GM12891 (cell line): Measurements from ENCODE around the gene COL18A1.

Experiments used
- DNase-seq: peaks from one replicate; pipeline ENCODE4 v3.0.0; 2011; ENCODE audit warnings: low spot score; ENCODE audit not compliant: insufficient read length
- FAIRE-seq: peaks from 2 replicates; lab custom pipeline; 2011; peaks lifted over from hg19 to GRCh38; lab: Jason Lieb, UNC
- PAX5 ChIP-seq: IDR thresholded peaks from 2 replicates; pipeline ENCODE4 v1.6.1; 2011; ENCODE audit warnings: low read length, moderate library complexity, mild to moderate bottlenecking; ENCODE audit not compliant: insufficient read depth, severe bottlenecking
- POLR2A ChIP-seq: IDR thresholded peaks from 2 replicates; pipeline ENCODE4 v1.6.1; 2011; ENCODE audit warnings: low read depth, low read length, control low read depth
- POLR2AphosphoS5 ChIP-seq: IDR thresholded peaks from 2 replicates; pipeline ENCODE4 v1.6.1; 2011; ENCODE audit warnings: low read depth, low read length, control low read depth
- POU2F2 ChIP-seq: IDR thresholded peaks from 2 replicates; pipeline ENCODE4 v1.6.1; 2011; ENCODE audit warnings: low read depth, mild to moderate bottlenecking, control low read depth, low read length, moderate library complexity
- SPI1 ChIP-seq: IDR thresholded peaks from 2 replicates; pipeline ENCODE4 v1.6.1; 2011; ENCODE audit warnings: low read depth, low read length, control low read depth
- TAF1 ChIP-seq: IDR thresholded peaks from 2 replicates; pipeline ENCODE4 v1.6.1; 2011; ENCODE audit warnings: low read depth, low read length, control low read depth

COL18A1 gene

DNA sequence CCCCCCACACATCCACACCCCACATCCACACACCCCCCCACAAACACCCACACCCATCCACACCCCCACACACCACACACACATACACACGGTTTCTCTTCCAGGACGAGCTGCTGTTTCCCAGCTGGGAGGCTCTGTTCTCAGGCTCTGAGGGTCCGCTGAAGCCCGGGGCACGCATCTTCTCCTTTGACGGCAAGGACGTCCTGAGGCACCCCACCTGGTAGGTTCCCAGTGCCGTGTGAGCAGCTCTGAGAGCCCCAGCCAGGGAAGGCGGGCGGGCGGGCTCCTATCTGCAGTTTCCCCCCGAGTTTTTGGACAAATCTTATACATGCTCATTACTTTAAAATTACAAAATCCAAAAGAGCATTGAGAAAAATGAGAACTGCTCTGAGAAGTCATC lies 106.0 kb downstream of the COL18A1 start:
- TF ChIP-seq TAF1 = no peak
- TF ChIP-seq POLR2A = no peak
- TF ChIP-seq SPI1 = no peak
- no peak for TF ChIP-seq POU2F2
- no peak for TF ChIP-seq PAX5
- TF ChIP-seq POLR2AphosphoS5 = no peak
- DNase-seq = no peak
- no peak for FAIRE-seq

DNA sequence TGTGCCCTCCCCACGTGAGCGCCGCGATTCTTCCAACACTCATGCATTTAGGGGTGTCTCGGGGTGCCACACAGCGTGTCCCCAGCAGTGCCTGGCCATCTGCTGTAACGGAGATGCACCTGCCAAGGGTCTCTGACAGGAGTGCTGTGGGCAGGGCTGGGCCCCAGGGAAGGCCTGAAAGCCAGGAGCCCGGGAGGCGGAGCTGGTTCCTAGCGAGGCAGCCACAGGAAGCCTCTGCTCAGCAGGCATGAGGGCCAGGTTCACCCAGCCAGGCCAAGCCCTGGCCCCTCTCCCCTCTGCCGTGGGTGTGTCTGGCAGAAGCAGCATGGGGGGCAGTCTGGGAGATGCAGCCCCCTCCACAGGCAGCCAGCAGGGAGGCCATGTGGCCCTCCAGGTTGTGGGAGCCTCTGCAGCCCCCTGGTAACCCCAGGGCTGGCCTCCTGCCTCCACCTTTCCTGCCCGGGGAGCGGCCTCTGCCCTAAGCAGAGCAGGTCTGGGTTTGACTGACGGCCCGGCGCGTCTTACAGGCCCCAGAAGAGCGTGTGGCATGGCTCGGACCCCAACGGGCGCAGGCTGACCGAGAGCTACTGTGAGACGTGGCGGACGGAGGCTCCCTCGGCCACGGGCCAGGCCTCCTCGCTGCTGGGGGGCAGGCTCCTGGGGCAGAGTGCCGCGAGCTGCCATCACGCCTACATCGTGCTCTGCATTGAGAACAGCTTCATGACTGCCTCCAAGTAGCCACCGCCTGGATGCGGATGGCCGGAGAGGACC lies 106.9 kb downstream of the COL18A1 start:
- DNase-seq (no peak), FAIRE-seq (no peak)
- TF ChIP-seq POLR2A = no peak
- TF ChIP-seq POU2F2 = no peak
- TF ChIP-seq POLR2AphosphoS5 = no peak
- no peak for TF ChIP-seq PAX5
- no peak for TF ChIP-seq TAF1
- no peak for TF ChIP-seq SPI1

- no peak for FAIRE-seq
- TF ChIP-seq SPI1 (no peak), PAX5 (no peak)
- no peak for DNase-seq
Measured at GRCh38 chr21:45512626-45513002, 107.6 kb downstream of the COL18A1 start.

- FAIRE-seq (no peak), DNase-seq (no peak)
- no peak for TF ChIP-seq PAX5
- no peak for TF ChIP-seq POLR2A
- TF ChIP-seq POU2F2 = no peak
- TF ChIP-seq TAF1 = no peak
- TF ChIP-seq SPI1 = no peak
- no peak for TF ChIP-seq POLR2AphosphoS5
Measured at GRCh38 chr21:45513003-45513717, 108.2 kb downstream of the COL18A1 start.

GRCh38 chr21:45513741-45514310 lies 108.9 kb downstream of the COL18A1 start:
- DNase-seq = no peak
- FAIRE-seq = no peak
- no peak for TF ChIP-seq POLR2A
- no peak for TF ChIP-seq TAF1
- no peak for TF ChIP-seq PAX5
- TF ChIP-seq SPI1 = no peak
- TF ChIP-seq POU2F2 = no peak
- no peak for TF ChIP-seq POLR2AphosphoS5

DNA sequence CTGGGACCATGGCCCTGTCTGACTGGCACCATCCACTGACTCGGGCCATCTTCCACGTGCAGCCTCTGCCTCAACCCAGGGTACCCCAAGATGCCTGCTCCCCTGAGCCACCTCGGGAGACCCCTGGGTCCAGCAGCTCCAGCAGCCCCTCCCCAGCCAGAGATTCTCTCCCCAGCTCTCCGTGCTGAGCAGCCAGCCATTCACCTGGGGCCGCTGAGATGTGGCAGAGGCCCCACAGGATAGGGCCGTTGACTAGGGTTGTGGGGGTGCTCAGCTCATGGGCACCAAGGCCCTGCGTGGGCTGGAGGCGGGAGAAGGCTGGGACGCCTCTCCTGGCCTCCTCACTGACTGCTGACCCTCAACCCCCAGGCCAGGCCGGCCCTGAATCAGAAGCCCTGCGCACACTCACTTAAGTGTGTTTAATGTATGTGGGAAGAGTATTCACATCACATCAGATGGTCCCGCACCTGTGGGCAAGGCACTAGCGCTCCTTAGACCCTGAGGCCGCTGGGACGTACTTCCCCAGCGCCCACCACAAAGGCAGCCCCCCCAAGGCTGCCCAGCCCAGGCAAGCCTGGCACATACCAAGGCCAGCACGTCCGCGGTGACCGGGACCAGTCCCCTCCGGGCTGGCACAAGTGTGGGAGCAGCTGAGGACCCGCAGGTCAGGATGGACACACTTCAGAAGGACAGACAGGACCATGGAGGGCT lies 109.5 kb downstream of the COL18A1 start:
- DNase-seq (no peak), FAIRE-seq (no peak)
- TF ChIP-seq PAX5 (no peak), POU2F2 (no peak), TAF1 (no peak), POLR2AphosphoS5 (no peak), POLR2A (no peak), SPI1 (no peak)

- FAIRE-seq (no peak), DNase-seq (no peak)
- TF ChIP-seq POLR2AphosphoS5 = no peak
- no peak for TF ChIP-seq TAF1
- no peak for TF ChIP-seq POLR2A
- no peak for TF ChIP-seq SPI1
- TF ChIP-seq POU2F2 = no peak
- TF ChIP-seq PAX5 = no peak
Measured at GRCh38 chr21:45515241-45516061, 110.5 kb downstream of the COL18A1 start.

- DNase-seq (no peak), FAIRE-seq (no peak)
- no peak for TF ChIP-seq POU2F2
- no peak for TF ChIP-seq POLR2AphosphoS5
- no peak for TF ChIP-seq POLR2A
- no peak for TF ChIP-seq PAX5
- no peak for TF ChIP-seq SPI1
Measured at GRCh38 chr21:45516071-45516670, 111.2 kb downstream of the COL18A1 start.

GRCh38 chr21:45516671-45517151 lies 111.7 kb downstream of the COL18A1 start:
- TF ChIP-seq SPI1 (no peak), POLR2AphosphoS5 (no peak), TAF1 (no peak), POLR2A (no peak), POU2F2 (no peak), PAX5 (no peak)

More at GRCh38 chr21:45516671-45517151, 111.7 kb downstream of the COL18A1 start:
- no peak for FAIRE-seq
- DNase-seq = no peak
